GM18526 (cell line): ENCODE measurements around the gene THRB.

Source experiments
- POLR2A ChIP-seq: IDR thresholded peaks from 3 replicates; pipeline ENCODE4 v1.6.1; 2011; ENCODE audit not compliant: insufficient read length; ENCODE audit errors: extremely low read depth

THRB gene

DNA sequence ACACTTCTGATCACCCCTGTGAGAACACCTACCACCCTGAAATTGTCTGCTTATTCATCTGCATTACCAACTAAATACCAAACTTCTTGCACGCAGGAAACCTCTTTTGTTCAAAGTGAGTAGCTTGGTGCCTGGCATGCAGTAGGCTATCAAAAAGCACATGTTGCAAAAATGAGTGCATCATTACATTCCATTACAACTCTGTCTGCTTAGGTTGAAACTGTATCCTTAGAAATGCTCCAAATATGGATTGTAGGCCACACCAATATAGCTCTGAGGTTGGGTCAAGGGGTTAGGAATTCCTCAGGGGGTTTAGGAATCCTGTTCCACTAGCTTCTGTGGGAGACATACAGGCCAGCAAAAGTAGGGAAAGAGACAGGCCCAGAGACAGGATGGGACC is 107.2 kb downstream of the THRB start:
- no peak for TF ChIP-seq POLR2A

DNA sequence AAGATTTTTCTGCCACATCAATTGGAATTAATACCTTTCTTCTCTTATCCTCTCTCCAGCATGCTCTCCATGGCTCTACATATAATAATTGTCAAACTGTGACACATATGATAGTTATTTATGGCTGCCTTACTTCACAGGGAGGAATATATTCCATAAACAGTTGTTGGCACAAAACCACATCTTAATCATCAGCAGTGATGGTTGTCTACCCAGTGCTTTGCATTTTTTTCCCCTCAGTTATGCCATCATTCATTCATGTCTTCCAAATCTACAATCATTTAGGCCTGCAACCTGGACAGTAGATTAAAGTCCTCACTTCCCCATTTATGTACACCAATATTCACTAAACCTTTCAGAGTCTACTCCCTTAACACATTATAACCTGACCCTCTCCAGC is 107.7 kb downstream of the THRB start:
- no peak for TF ChIP-seq POLR2A

DNA sequence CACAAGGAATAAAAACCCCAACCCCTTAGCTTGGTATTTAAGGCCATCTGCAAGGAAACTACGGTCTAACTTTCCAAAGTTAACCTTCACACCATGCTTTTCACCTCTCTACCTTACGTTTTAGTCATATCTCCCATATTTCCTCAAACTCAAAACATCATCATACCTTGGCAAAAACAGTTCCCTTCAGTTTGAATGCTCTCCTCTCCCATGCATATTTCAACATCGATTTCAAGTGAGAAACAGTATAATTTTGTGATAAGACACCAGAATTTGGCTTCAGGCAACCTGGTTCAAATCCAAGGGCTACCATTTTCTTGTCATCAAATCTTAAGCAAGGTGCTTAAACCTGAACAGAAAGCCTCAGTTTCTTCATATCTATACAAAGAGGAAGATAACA is 108.2 kb downstream of the THRB start:
- no peak for TF ChIP-seq POLR2A

DNA sequence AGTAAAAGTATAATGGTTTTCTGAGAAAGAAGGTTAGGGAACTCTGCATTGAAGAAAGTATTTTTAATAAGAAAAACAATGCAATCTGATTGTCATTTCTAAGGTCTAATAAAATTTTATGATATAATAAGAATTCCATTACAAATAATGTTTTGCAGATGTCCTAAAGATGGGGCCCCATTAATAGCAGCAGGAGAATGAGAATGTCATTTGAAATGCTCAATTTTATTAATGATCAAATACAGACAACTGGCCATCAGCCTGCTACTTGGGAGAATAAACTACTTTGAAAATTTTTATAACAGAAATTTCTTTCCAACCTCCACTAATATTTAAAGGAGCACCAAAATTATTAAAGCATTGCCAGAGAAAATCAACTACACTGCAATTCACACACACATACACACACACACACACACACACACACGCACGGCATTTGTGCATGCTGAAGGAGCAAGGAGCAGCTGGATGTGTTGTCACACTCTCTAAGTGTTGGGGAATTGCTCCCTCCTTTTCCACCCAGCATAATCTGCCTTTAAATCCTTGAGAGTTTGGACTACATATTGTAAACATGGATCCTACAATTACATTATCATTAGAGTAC is 109.5 kb downstream of the THRB start:
- TF ChIP-seq POLR2A, result no peak

DNA sequence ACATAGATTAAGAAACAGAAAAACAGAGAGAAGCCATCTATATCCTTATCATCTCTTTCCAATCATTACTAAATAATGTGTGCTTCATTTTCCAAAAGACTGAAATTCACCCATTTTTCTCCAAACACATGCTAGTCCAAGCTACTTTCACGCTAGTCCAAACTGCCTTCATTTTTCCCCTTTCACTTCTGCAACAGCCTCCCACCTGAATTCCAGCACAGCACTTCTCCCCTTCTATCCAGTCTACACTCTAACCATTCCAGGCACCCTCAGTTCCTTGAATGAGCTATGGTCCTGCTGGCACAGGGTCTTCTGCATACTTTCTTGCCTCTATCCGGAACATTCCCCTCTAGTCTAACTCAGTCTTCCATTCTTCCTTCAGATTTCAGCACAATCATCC is 112.0 kb downstream of the THRB start:
- no peak for TF ChIP-seq POLR2A

DNA sequence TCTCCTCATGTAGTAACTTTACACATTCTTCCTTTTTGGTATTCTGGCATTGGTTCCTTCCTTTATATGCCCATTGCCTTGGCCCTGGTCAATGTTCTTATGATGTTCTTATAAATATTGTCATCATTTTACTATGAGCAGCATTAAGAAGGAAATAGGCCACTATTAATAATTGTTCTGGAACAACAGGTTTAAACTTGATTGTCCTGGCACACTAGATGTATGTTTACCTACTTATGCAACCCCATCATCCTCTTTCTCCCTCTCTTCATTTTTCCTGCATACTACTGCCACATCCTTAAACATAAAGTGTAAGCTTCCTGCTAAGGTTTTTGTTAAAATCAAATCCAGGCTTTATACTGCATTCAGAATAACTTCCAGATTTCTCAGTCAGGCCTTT is 114.7 kb downstream of the THRB start:
- no peak for TF ChIP-seq POLR2A

DNA sequence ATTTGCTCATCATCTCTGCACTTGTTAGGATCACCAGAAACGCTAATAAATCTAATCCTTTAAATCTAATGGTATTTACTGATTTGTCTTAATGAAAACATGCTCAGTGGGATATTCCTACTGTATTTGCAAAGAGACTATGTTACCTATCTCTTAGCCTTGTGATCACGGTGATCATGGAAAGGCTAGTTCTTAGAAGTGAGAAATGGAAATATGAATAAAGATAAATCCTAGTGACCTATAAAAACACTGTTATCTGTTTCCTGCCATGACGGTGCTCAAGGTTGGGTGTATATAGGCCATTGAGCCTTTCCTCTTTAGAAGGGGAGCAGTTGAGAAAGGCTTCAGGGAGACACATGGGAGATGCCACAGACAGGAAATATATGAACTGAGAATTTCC is 116.3 kb downstream of the THRB start:
- TF ChIP-seq POLR2A, result no peak

DNA sequence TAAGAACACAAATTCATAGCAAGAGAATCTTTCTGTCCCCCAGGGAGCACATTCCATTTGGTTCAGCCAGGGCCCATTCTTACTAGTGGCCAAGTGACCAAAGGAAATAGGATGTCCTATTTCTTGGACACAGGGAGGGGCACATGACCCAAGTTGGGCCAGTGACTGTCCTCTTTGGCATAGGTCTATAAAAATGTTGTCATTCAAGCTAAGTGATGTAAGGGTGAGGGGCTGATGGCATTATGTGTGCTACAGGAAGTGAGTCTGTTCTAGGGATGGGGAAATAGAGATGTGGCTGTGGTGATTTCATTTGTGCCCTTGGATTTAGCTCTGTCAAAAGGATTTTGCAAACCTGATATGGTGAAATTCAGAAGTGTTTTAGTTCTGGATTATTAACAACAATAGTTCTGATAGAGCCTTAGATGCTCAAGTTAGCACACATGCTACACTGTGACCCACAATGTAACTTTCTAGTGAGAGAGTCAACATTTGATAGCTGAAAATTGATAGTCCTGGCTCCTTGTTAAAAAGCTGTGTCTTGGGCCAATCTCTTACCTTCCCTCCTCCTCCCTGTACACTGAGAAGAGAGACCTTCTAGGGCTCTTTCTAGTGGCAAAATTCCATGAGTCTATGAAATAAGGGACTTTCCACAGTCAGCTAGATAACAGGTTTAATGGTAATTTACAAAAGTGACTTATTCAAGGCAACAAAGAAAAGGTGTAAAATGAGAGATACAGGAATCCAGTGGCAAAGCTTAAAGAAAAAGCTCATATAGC is 117.2 kb downstream of the THRB start:
- TF ChIP-seq POLR2A, result no peak

DNA sequence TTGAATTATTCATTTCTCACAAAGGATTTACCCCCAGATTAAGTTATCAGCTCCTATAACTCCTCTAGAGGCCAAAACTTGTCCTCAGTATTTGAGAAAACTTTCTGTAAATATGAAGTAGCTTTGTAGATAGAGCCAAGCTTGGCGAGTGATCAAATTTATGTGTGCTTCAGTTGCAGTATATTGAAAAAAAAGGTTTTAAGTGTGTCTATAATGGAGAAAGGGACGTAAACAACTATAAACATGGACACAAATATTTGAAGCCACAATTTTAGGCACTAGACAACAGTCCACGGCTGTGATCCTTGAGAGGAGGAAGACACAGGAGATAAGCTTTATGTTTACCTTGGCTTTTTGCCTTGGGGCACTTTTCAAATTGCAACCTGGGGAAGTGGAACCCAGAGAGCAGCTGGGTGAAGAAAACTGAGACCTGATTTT is 118.7 kb downstream of the THRB start:
- TF ChIP-seq POLR2A, result no peak

DNA sequence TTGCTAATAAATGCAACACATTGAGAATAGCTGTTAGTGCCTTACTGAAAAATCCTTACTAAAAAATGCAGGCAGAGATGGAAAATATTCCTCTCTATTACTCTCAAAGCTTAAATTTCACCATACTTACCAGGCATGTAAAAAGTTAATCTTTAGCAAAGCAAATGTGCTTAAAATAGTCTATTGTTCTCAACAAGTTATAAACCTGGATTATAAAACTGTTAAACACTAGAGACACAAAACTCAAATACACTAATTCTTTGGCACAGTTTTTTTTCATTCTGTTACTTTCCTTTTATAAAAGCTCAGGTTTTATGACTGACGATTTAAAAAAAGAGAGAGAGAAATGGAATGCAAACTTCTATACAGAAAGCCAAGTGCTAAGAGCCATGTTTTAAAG is 119.8 kb downstream of the THRB start:
- TF ChIP-seq POLR2A, result no peak

DNA sequence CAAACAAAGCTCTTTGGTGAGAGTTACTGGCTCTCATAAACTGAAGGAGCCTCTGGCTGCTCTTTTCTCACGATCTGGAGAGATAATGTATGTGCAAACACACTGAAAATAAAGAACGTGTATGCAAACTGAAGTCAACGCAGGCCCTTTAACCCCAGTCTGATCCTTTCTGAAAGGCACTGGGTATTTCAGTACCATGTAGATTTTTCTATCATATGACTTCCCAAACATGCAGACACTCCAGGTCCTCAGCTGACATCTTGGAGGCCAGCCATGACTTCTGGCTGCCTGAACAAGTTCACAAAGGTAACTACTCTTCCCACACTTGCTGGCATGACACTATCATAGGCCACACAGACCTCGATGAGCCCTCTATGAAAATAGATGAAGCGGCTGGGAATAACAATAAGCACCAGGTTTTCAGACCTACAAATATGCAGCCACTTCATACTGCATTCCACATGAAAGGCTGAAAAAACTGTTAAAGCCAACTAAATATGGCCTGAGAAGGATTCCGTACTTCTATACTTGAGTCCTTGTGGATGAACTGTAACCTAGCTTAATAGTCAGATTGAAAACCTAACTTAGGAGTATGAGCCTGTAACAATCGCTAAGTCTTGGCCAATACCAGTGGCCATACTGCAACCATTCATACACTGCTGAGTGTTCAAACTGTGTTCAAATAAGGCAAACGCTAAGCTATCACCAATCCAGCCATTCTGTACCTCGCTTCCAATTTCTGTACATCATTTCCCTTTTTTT is 121.3 kb downstream of the THRB start:
- no peak for TF ChIP-seq POLR2A

DNA sequence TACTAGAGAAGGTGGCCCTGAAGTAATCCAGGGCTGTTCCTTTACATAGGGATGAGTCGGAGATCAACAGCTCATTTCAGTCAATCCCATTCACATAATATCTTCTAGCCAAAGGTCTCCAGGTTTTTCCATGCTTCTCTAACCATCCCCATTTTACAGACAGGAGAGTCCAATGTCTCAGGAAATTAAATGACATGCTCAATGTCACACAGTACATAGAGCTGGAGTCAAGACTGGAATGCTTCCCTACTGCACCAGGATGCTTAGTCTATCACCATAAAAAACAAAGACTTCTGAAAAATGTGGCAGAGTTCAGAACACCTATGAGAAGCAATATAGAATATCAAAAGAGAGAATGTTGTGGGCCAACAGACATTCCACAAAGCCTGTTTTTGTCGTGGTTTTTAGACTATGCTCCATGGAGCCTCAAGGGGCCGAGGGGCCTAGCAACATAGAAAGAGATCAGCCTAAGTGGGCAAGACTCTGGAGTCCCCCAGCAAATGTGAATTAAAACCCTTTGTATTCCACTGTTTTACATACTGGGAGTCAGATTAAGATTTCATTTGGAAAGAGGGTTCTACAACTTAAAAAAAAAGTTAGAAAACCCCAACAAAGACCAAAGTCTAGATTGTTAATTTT is 122.0 kb downstream of the THRB start:
- TF ChIP-seq POLR2A, result no peak

DNA sequence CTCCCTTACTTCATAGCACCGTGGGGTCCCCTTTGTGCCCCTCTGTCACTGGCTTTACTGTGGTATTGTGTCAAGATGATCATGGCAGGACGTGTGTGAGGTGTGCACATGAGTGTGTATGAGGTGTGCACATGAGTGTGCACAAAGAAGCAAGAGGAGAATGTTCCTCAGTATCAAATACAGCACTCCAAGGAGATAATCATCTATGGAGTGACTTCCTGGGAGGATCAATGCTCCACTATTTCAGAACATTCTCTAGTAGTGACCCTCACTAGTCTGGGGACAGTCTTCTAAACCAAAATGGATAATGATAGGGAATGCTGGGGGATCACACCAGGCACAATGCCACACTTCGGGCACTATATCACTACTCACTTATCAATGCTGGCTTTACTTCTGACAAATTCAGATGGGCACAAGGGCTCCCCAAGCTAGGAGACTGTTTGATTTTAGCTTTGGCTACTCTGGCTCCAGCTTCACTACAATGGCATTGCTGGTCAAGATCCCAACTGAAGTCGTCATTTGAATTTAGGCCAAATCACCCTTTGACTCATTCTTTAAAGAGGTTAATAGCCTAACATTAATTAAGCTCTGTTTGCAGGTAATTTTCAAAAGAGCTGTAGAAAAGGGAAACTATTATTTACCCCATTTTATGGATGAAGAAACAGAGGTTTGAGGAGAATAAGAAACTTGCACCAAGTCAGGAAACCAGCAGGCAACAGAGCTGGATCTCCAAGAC is 124.1 kb downstream of the THRB start:
- no peak for TF ChIP-seq POLR2A

DNA sequence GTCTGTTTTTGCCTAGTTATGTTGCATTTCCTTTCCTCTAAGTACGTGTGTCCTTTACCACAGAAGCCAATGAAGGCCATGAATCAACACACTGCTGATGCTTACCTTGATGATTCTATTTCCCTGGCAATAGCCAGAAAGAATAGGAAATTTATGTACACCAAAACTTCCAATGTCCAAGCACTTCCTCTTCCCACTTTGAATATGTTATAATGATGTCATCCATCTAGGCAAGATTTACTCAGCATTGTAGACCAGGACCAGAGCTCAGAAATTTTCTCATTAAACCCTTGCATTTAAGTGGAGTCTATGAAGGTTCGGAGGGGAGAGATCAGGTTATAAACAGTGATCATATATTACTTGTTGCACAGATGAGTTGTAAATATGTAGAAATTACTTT is 126.0 kb downstream of the THRB start:
- TF ChIP-seq POLR2A, result no peak

DNA sequence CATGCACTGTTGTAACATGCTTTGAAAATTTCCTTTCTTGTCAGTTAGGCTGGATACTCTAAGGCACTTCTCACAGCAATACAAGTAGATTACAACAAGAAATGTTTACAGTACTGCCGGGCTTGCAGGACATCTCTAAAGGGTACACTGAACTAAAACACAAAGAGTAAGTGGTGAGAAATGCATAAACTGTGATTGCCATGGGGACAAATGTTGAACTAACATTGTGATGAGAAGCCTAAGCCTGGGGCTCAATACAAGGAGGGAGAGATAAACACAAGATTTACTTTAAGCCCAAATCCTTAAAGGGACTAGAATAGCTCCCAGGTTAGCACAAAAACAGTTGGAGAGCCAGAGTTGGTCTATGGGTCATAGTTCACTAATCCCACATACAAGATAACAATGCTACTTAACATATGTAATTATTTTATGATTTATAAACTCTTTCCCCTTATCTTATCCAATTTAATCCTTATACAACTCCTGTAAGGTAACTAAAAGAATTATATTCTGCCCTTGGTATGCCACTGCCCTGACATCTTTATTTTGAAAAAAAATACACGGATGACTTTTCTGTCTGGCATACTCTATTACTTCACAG is 126.9 kb downstream of the THRB start:
- TF ChIP-seq POLR2A, result no peak

DNA sequence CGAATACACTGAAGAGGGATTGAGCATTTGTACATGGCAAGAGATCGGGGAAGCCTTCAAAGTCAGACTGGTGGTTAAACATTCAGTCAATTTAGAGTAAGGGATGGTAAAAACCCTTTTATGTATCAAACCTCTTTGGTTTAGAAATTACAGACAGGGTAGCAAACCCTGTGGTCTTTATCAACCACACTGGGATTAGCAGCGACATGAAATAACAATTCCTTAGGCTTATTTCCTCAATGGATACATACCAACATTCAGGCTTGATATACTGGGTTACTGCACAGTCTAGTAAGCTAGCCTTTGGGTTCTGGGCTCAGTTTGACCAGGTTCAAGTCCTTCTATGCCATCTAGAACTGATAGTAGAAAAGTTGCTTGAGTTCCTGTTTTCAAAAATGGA is 127.4 kb downstream of the THRB start:
- TF ChIP-seq POLR2A, result no peak
